Activated CD8-positive, alpha-beta T cell treated with anti-CD3 and anti-CD28 coated beads for 36 hours (primary cell): ENCODE results near the gene DAB2IP. TPM values are rescaled to one million over a fixed set of nuclear protein-coding genes. Genes with fewer than 3 reads are reported as not detected.

Experiments
- ATAC-seq: fragments of 200-7000 bp; cut with Tn5 transposase; one replicate; pipeline ENCODE4 v1.10.0; 2021; ENCODE audit warnings: mild to moderate bottlenecking, moderate library complexity
- CTCF ChIA-PET: fragments of 350-600 bp; sonication (Branson Sonifier 250); formaldehyde crosslinking; loops from one replicate; lab custom pipeline; 2021; ENCODE audit warnings: antibody characterized with exemption; lab: Charles Lee
- POLR2A ChIA-PET: fragments of 350-600 bp; sonication (Branson Sonifier 250); formaldehyde crosslinking; loops from one replicate; lab custom pipeline; 2021; ENCODE audit warnings: antibody characterized with exemption; lab: Charles Lee
- DNase-seq: peaks from one replicate; pipeline ENCODE4 v3.0.0-alpha.2; 2020
- H3K27ac Mint-ChIP-seq: one replicate; pipeline ENCODE4 v1.8.0; 2021; ENCODE audit warnings: mild to moderate bottlenecking, mixed read lengths
- H3K27me3 Mint-ChIP-seq: one replicate; pipeline ENCODE4 v1.8.0; 2021; ENCODE audit warnings: mixed read lengths
- H3K36me3 Mint-ChIP-seq: one replicate; pipeline ENCODE4 v1.8.0; 2021; ENCODE audit warnings: low read depth, mixed read lengths
- H3K4me1 Mint-ChIP-seq: one replicate; pipeline ENCODE4 v1.8.0; 2021; ENCODE audit warnings: low read depth, mixed read lengths
- H3K4me3 Mint-ChIP-seq: one replicate; pipeline ENCODE4 v1.8.0; 2021; ENCODE audit warnings: mild to moderate bottlenecking, moderate library complexity, mixed read lengths
- H3K9me3 Mint-ChIP-seq: one replicate; pipeline ENCODE4 v1.8.0; 2021; ENCODE audit warnings: mixed read lengths
- intact Hi-C: fragments of 100-400 bp; cut with micrococcal nuclease; formaldehyde crosslinking; loops from one replicate; pipeline ENCODE4 v1.10.0; 2022
- total RNA-seq, 2 experiments: library from RNA; stranded (reverse); gene quantifications; one replicate each; pipeline ENCODE4 v1.2.3, GENCODE V29; 2021
- TF ChIP-seq, protein P1 (sequence below): fragments of 200-600 bp; IDR thresholded peaks from one replicate; pipeline ENCODE4 v1.8.0; 2022; ENCODE audit warnings: antibody characterized with exemption, mild to moderate bottlenecking

Gene DAB2IP
- total RNA-seq, 2 experiments from 2014 or later, result 0.54 to 1.5 TPM

GRCh38 chr9:121798941-121799340, 147.5 kb downstream of the DAB2IP start:
- TF ChIP-seq, protein P1, sequence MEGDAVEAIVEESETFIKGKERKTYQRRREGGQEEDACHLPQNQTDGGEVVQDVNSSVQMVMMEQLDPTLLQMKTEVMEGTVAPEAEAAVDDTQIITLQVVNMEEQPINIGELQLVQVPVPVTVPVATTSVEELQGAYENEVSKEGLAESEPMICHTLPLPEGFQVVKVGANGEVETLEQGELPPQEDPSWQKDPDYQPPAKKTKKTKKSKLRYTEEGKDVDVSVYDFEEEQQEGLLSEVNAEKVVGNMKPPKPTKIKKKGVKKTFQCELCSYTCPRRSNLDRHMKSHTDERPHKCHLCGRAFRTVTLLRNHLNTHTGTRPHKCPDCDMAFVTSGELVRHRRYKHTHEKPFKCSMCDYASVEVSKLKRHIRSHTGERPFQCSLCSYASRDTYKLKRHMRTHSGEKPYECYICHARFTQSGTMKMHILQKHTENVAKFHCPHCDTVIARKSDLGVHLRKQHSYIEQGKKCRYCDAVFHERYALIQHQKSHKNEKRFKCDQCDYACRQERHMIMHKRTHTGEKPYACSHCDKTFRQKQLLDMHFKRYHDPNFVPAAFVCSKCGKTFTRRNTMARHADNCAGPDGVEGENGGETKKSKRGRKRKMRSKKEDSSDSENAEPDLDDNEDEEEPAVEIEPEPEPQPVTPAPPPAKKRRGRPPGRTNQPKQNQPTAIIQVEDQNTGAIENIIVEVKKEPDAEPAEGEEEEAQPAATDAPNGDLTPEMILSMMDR, result no peak
- no peaks in the 10 kb centered on the region for H3K36me3 Mint-ChIP-seq
- peaks cover under 1% of the 10 kb centered on the region for H3K9me3 Mint-ChIP-seq
- ChIA-PET CTCF (no interaction called here), POLR2A (no interaction called here)
- no peak overlapping the region for H3K4me3 Mint-ChIP-seq
- no peak for DNase-seq
- H3K27me3 Mint-ChIP-seq, result peaks cover 6% of the 10 kb centered on the region
- no peaks in the 10 kb centered on the region for H3K4me1 Mint-ChIP-seq
- no peak for ATAC-seq
- no peak overlapping the region for H3K27ac Mint-ChIP-seq
- intact Hi-C loops, result no loop called here

DNA sequence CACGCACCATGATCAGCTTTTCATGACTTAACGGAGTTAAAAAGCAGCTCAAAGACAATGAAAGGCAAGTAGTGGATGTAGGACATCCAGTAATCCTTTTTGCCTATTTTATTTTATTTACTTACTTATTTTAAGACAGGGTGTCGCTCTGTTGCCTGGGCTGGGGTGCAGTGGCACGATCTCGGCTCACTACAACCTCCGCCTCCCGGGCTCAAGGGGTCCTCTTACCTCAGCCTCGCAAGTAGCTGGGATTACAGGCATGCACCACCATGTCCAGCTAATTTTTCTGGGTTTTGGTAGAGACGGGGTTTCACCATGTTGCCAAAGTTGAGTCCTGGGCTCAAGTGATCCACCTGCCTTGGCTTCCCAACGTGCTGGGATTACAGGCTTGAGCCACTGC, 148.9 kb downstream of the DAB2IP start:
- Mint-ChIP-seq H3K27me3 (peaks cover 6% of the 10 kb centered on the region), H3K4me3 (no peak overlapping the region), H3K27ac (no peak overlapping the region), H3K9me3 (peaks cover 6% of the 10 kb centered on the region), H3K4me1 (no peaks in the 10 kb centered on the region), H3K36me3 (no peaks in the 10 kb centered on the region)
- ATAC-seq (no peak), DNase-seq (no peak)
- ChIA-PET POLR2A (no interaction called here), CTCF (no interaction called here)
- TF ChIP-seq, protein P1, result no peak
- intact Hi-C loops, result no loop called here

- intact Hi-C loops, result no loop called here
- Mint-ChIP-seq H3K27ac (no peak overlapping the region), H3K4me1 (no peaks in the 10 kb centered on the region), H3K36me3 (no peaks in the 10 kb centered on the region), H3K9me3 (peaks cover 6% of the 10 kb centered on the region), H3K27me3 (peaks cover 6% of the 10 kb centered on the region), H3K4me3 (no peak overlapping the region)
- CTCF ChIA-PET, result no interaction called here
- POLR2A ChIA-PET, result no interaction called here
- no peak for DNase-seq
- TF ChIP-seq, protein P1, result no peak
- ATAC-seq, result no peak
These were observed 150.1 kb downstream of the DAB2IP start for GRCh38 chr9:121801579-121801978.

GRCh38 chr9:121802753-121803152, 151.3 kb downstream of the DAB2IP start:
- Mint-ChIP-seq H3K4me1 (no peaks in the 10 kb centered on the region), H3K27me3 (peaks cover 6% of the 10 kb centered on the region), H3K27ac (no peak overlapping the region), H3K4me3 (no peak overlapping the region), H3K36me3 (no peaks in the 10 kb centered on the region), H3K9me3 (peaks cover 6% of the 10 kb centered on the region)
- CTCF ChIA-PET, result no interaction called here
- intact Hi-C loops, result no loop called here
- POLR2A ChIA-PET, result no interaction called here
- ATAC-seq (no peak), DNase-seq (no peak)
- TF ChIP-seq, protein P1, result no peak

GRCh38 chr9:121807069-121807822, 155.8 kb downstream of the DAB2IP start:
- no peaks in the 10 kb centered on the region for H3K36me3 Mint-ChIP-seq
- no peaks in the 10 kb centered on the region for H3K4me1 Mint-ChIP-seq
- TF ChIP-seq, protein P1, result no peak
- peaks cover 6% of the 10 kb centered on the region for H3K9me3 Mint-ChIP-seq
- ChIA-PET POLR2A (no interaction called here), CTCF (no interaction called here)
- intact Hi-C loops, result no loop called here
- no peak overlapping the region for H3K27ac Mint-ChIP-seq
- peaks cover 3% of the 10 kb centered on the region for H3K27me3 Mint-ChIP-seq
- no peak for DNase-seq
- H3K4me3 Mint-ChIP-seq, result no peak overlapping the region
- ATAC-seq, result no peak
